ENCODE data around the gene DGCR6L. TPM values are rescaled to one million over a fixed set of nuclear protein-coding genes. Genes with fewer than 3 reads are reported as not detected.
"Not testable (repeated sequence)": the region's sequence is repeated elsewhere in the genome, so short reads cannot be mapped to it uniquely, and the experiment has no call there.

DGCR6L gene
- total and polyA plus RNA-seq, 4 donors: 28.4 to 94.0 (median 86.1) TPM

- Histone ChIP-seq H3K27me3 (ENCODE audit: control insufficient read depth, insufficient read depth, low read length) (no peaks in the 10 kb centered on the region), H3K4me1 (ENCODE audit: control insufficient read depth, insufficient read depth, low read length) (peaks cover 36% of the 10 kb centered on the region), H3K36me3 (ENCODE audit: control insufficient read depth, insufficient read depth, low read length) (no peaks in the 10 kb centered on the region), H3K4me3 (ENCODE audit: low read depth, low read length) (no peak overlapping the region), H3K27ac (ENCODE audit: low read depth, low read length) (no peak overlapping the region), H3K9me3 (ENCODE audit: control insufficient read depth, insufficient read depth, low read length) (no peaks in the 10 kb centered on the region)
- 86% methylated on average over 12 of the region's 14 CpGs for WGBS (ENCODE audit: insufficient coverage)
- no peak for DNase-seq (ENCODE audit: low read depth in 4 of 6, low spot score in 6 of 6)
These were observed 48.5 kb downstream of the DGCR6L start for GRCh38 chr22:20271114-20271994.

- not testable (repeated sequence) for H3K9me3 ChIP-seq (ENCODE audit: control insufficient read depth, insufficient read depth, low read length); H3K4me3 ChIP-seq (ENCODE audit: low read depth, low read length); H3K27me3 ChIP-seq (ENCODE audit: control insufficient read depth, insufficient read depth, low read length); H3K36me3 ChIP-seq (ENCODE audit: control insufficient read depth, insufficient read depth, low read length); DNase-seq (ENCODE audit: low read depth in 4 of 6, low spot score in 6 of 6); H3K27ac ChIP-seq (ENCODE audit: low read depth, low read length)
- H3K4me1 ChIP-seq (ENCODE audit: control insufficient read depth, insufficient read depth, low read length): peaks cover 41% of the 10 kb centered on the region
- WGBS (ENCODE audit: insufficient coverage): 75% methylated on average over 20 of the region's 23 CpGs
These were observed 49.4 kb downstream of the DGCR6L start for GRCh38 chr22:20270190-20271113.

GRCh38 chr22:20269673-20270072, 50.2 kb downstream of the DGCR6L start:
- H3K9me3 ChIP-seq (ENCODE audit: control insufficient read depth, insufficient read depth, low read length); H3K27ac ChIP-seq (ENCODE audit: low read depth, low read length); H3K4me3 ChIP-seq (ENCODE audit: low read depth, low read length); H3K27me3 ChIP-seq (ENCODE audit: control insufficient read depth, insufficient read depth, low read length); H3K36me3 ChIP-seq (ENCODE audit: control insufficient read depth, insufficient read depth, low read length); DNase-seq (ENCODE audit: low read depth in 4 of 6, low spot score in 6 of 6): not testable (repeated sequence)
- WGBS (ENCODE audit: insufficient coverage): 85% methylated on average over 7 of the region's 8 CpGs
- peaks cover 48% of the 10 kb centered on the region for H3K4me1 ChIP-seq (ENCODE audit: control insufficient read depth, insufficient read depth, low read length)

- peaks cover 53% of the 10 kb centered on the region for H3K4me1 ChIP-seq (ENCODE audit: control insufficient read depth, insufficient read depth, low read length)
- not testable (repeated sequence) for H3K27ac ChIP-seq (ENCODE audit: low read depth, low read length); H3K4me3 ChIP-seq (ENCODE audit: low read depth, low read length); H3K36me3 ChIP-seq (ENCODE audit: control insufficient read depth, insufficient read depth, low read length); H3K27me3 ChIP-seq (ENCODE audit: control insufficient read depth, insufficient read depth, low read length); DNase-seq (ENCODE audit: low read depth in 4 of 6, low spot score in 6 of 6); H3K9me3 ChIP-seq (ENCODE audit: control insufficient read depth, insufficient read depth, low read length)
- WGBS (ENCODE audit: insufficient coverage): 91% methylated on average over 3 of the region's 4 CpGs
These were observed 50.7 kb downstream of the DGCR6L start for GRCh38 chr22:20269201-20269600.

GRCh38 chr22:20268279-20269012, 51.4 kb downstream of the DGCR6L start, which contains the start of gene RTN4R:
Gene RTN4R, minus strand, starts transcription at chr22:20268318. Its CDS starts 226 bp downstream, at chr22:20268092.
- Histone ChIP-seq H3K4me1 (ENCODE audit: control insufficient read depth, insufficient read depth, low read length) (peaks cover 55% of the 10 kb centered on the region), H3K27me3 (ENCODE audit: control insufficient read depth, insufficient read depth, low read length) (no peaks in the 10 kb centered on the region), H3K4me3 (ENCODE audit: low read depth, low read length) (peak within 1 kb of the TSS; percentile 37), H3K27ac (ENCODE audit: low read depth, low read length) (no peak within 1 kb of the TSS), H3K9me3 (ENCODE audit: control insufficient read depth, insufficient read depth, low read length) (no peaks in the 10 kb centered on the region), H3K36me3 (ENCODE audit: control insufficient read depth, insufficient read depth, low read length) (peaks cover 14% of the 10 kb centered on the region)
- peak in 2 of 6 donors; percentile 87 for DNase-seq (ENCODE audit: low read depth in 4 of 6, low spot score in 6 of 6)
- 15% methylated on average over 52 of the region's 58 CpGs for WGBS (ENCODE audit: insufficient coverage)

- Histone ChIP-seq H3K9me3 (ENCODE audit: control insufficient read depth, insufficient read depth, low read length) (no peaks in the 10 kb centered on the region), H3K4me3 (ENCODE audit: low read depth, low read length) (peak overlapping the region; percentile 37), H3K27ac (ENCODE audit: low read depth, low read length) (no peak overlapping the region), H3K36me3 (ENCODE audit: control insufficient read depth, insufficient read depth, low read length) (peaks cover 14% of the 10 kb centered on the region), H3K4me1 (ENCODE audit: control insufficient read depth, insufficient read depth, low read length) (peaks cover 60% of the 10 kb centered on the region), H3K27me3 (ENCODE audit: control insufficient read depth, insufficient read depth, low read length) (no peaks in the 10 kb centered on the region)
- peak in 2 of 6 donors; percentile 23 to 57 for DNase-seq (ENCODE audit: low read depth in 4 of 6, low spot score in 6 of 6)
- under 1% methylated on average over 99 of the region's 101 CpGs for WGBS (ENCODE audit: insufficient coverage)
These were observed 52.2 kb downstream of the DGCR6L start for GRCh38 chr22:20267441-20268278.

- H3K9me3 ChIP-seq (ENCODE audit: control insufficient read depth, insufficient read depth, low read length); DNase-seq (ENCODE audit: low read depth in 4 of 6, low spot score in 6 of 6); H3K27me3 ChIP-seq (ENCODE audit: control insufficient read depth, insufficient read depth, low read length); H3K27ac ChIP-seq (ENCODE audit: low read depth, low read length): not testable (repeated sequence)
- Histone ChIP-seq H3K36me3 (ENCODE audit: control insufficient read depth, insufficient read depth, low read length) (peaks cover 14% of the 10 kb centered on the region), H3K4me1 (ENCODE audit: control insufficient read depth, insufficient read depth, low read length) (peaks cover 57% of the 10 kb centered on the region), H3K4me3 (ENCODE audit: low read depth, low read length) (peak overlapping the region; percentile 37)
- 55% methylated on average over 32 of the region's 33 CpGs for WGBS (ENCODE audit: insufficient coverage)
These were observed 53.0 kb downstream of the DGCR6L start for GRCh38 chr22:20266667-20267440.
